ENCODE results near the gene FDX2.

DNA sequence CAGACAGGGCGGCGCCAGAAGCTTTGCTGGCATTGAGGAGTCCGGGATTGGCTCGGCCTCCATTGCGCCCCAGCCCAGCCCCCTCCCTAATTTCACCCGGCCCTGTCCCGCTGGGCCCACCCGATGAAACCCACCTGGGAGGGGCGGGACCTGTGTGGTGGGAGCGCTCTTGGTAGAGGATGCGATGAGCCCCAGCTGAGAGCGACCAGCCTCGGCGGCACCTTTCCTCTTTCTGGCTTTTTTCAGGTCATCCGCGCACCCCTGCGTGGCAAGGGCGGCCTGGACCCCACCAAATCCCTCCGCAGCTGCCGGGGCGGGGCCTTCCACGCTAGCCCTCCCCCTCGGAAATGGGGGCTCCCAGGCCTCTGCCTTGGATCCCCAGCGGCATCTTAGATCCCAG, 6.4 kb downstream of the FDX2 start, which contains the start of gene ZGLP1:
- TF ChIP-seq, protein P1, sequence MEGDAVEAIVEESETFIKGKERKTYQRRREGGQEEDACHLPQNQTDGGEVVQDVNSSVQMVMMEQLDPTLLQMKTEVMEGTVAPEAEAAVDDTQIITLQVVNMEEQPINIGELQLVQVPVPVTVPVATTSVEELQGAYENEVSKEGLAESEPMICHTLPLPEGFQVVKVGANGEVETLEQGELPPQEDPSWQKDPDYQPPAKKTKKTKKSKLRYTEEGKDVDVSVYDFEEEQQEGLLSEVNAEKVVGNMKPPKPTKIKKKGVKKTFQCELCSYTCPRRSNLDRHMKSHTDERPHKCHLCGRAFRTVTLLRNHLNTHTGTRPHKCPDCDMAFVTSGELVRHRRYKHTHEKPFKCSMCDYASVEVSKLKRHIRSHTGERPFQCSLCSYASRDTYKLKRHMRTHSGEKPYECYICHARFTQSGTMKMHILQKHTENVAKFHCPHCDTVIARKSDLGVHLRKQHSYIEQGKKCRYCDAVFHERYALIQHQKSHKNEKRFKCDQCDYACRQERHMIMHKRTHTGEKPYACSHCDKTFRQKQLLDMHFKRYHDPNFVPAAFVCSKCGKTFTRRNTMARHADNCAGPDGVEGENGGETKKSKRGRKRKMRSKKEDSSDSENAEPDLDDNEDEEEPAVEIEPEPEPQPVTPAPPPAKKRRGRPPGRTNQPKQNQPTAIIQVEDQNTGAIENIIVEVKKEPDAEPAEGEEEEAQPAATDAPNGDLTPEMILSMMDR (conservative IDR thresholded peaks at IDR 0.05; ENCODE audit: low read depth, low read length): no peak
- no peak for TF ChIP-seq EZH2phosphoT487 (IDR thresholded peaks at IDR 0.05; ENCODE audit: borderline replicate concordance, low read length)
- TF ChIP-seq EZH2 (IDR thresholded peaks at IDR 0.05; ENCODE audit: low read length, unreplicated experiment): no peak
